SK-N-SH (cell line): ENCODE measurements around the gene ASIC1. TPM values are rescaled to one million over a fixed set of nuclear protein-coding genes. Genes with fewer than 3 reads are reported as not detected.

ENCODE experiments used
- CTCF ChIA-PET: fragments of 300-600, 350-600 bp; formaldehyde crosslinking; extraction: SDS; loops from one replicate; lab custom pipeline; 2021; lab: Yijun Ruan, JAX
- POLR2A ChIA-PET: fragments of 350-600 bp; sonication (Branson Sonifier 250); formaldehyde crosslinking; extraction: SDS; loops from one replicate; lab custom pipeline; 2020; ENCODE audit warnings: antibody characterized with exemption, inconsistent platforms; lab: Yijun Ruan, JAX
- DNase-seq: peaks from one replicate; pipeline ENCODE4 v3.0.0; 2012
- H2AFZ ChIP-seq: fragments of 200-600 bp; sonication (generic); 2 replicates; pipeline ENCODE4 v1.8.1; 2016; ENCODE audit warnings: antibody characterized with exemption, mild to moderate bottlenecking, low read depth
- H3F3A ChIP-seq: fragments of 200-600 bp; sonication (generic); replicated peaks from 2 replicates; pipeline ENCODE3; 2016; ENCODE audit warnings: antibody characterized with exemption, mild to moderate bottlenecking; ENCODE audit not compliant: insufficient read depth
- H3K27ac ChIP-seq, 2 experiments: fragments of 200-500 bp in 1 of 2; fragments of 200-600 bp in 1 of 2; sonication (Bioruptor generic) in 1 of 2; sonication (generic), shearing (Covaris generic) in 1 of 2; 2 replicates each; pipeline versions ENCODE4 v1.5.1 to v1.6.1; 2014 to 2016; ENCODE audit warnings: low read depth in 2 of 2, inconsistent platforms in 1 of 2, low read length in 1 of 2, mild to moderate bottlenecking in 1 of 2, mixed read lengths in 1 of 2
- H3K27me3 ChIP-seq: fragments of 200-600 bp; sonication (generic), shearing (Covaris generic); 2 replicates; pipeline ENCODE4 v1.6.1; 2016; ENCODE audit warnings: mixed run types; ENCODE audit not compliant: insufficient read depth
- H3K36me3 ChIP-seq, 2 experiments: fragments of 200-500 bp in 1 of 2; fragments of 200-600 bp in 1 of 2; sonication (Bioruptor generic) in 1 of 2; sonication (generic) in 1 of 2; replicated peaks in 1 of 2; 2 replicates each; pipeline versions ENCODE3 to v1.5.1; 2014 to 2016; ENCODE audit warnings: low read length in 1 of 2, mild to moderate bottlenecking in 1 of 2; ENCODE audit not compliant: insufficient read depth in 2 of 2, control insufficient read depth in 1 of 2
- H3K4me1 ChIP-seq, 2 experiments: fragments of 200-500 bp in 1 of 2; fragments of 200-600 bp in 1 of 2; sonication (Bioruptor generic) in 1 of 2; sonication (generic), shearing (Covaris generic) in 1 of 2; 2 replicates each; pipeline versions ENCODE4 v1.5.1 to v1.6.1; 2014 to 2016; ENCODE audit warnings: low read depth in 1 of 2, low read length in 1 of 2, mixed run types in 1 of 2; ENCODE audit not compliant: insufficient read depth in 2 of 2, control insufficient read depth in 1 of 2
- H3K4me2 ChIP-seq: fragments of 200-600 bp; sonication (generic), shearing (Covaris generic); 2 replicates; pipeline ENCODE4 v1.6.1; 2017; ENCODE audit warnings: mixed run types
- H3K4me3 ChIP-seq, 2 experiments: fragments of 200-500 bp in 1 of 2; fragments of 200-600 bp in 1 of 2; sonication (Bioruptor generic) in 1 of 2; sonication (generic), shearing (Covaris generic) in 1 of 2; 2 replicates each; pipeline versions ENCODE4 v1.5.1 to v1.8.1; 2014 to 2016; ENCODE audit warnings: low read depth in 2 of 2, inconsistent platforms in 1 of 2, low read length in 1 of 2, mild to moderate bottlenecking in 1 of 2, mixed read lengths in 1 of 2, moderate library complexity in 1 of 2
- H3K79me2 ChIP-seq: fragments of 200-600 bp; sonication (generic); 2 replicates; pipeline ENCODE4 v1.8.1; 2017; ENCODE audit warnings: mild to moderate bottlenecking; ENCODE audit not compliant: insufficient read depth
- H3K9ac ChIP-seq: fragments of 200-600 bp; sonication (generic); 2 replicates; pipeline ENCODE4 v1.6.1; 2017; ENCODE audit warnings: mixed run types
- H3K9me2 ChIP-seq: fragments of 200-600 bp; sonication (generic); 2 replicates; pipeline ENCODE4 v1.6.1; 2017; ENCODE audit warnings: mixed run types
- H3K9me3 ChIP-seq: fragments of 200-600 bp; sonication (generic); 2 replicates; pipeline ENCODE4 v1.6.1; 2017; ENCODE audit warnings: mixed run types, mild to moderate bottlenecking, moderate library complexity
- H4K20me1 ChIP-seq: fragments of 200-600 bp; sonication (generic); 2 replicates; pipeline ENCODE4 v1.6.1; 2017; ENCODE audit warnings: mild to moderate bottlenecking, mixed run types; ENCODE audit not compliant: insufficient read depth
- EP300 ChIP-seq, 2 experiments: IDR thresholded peaks; 2 replicates each; pipeline versions ENCODE4 v1.4.0 to v1.6.1; 2012; ENCODE audit warnings: borderline replicate concordance in 1 of 2, low read depth in 1 of 2, low read length in 1 of 2
- FOXJ3 ChIP-seq: sonication (generic); formaldehyde crosslinking; IDR thresholded peaks from 2 replicates; pipeline ENCODE4 v1.5.1; 2020; ENCODE audit warnings: mild to moderate bottlenecking, missing genetic modification reagents
- GABPA ChIP-seq: IDR thresholded peaks from 2 replicates; pipeline ENCODE4 v1.4.0; 2012; ENCODE audit warnings: low read depth, mild to moderate bottlenecking
- RCOR1 ChIP-seq: fragments of 150-350 bp; IDR thresholded peaks from 2 replicates; pipeline ENCODE4 v1.6.1; 2017; ENCODE audit warnings: antibody characterized with exemption, low read length
- RFX5 ChIP-seq: IDR thresholded peaks from 2 replicates; pipeline ENCODE4 v1.6.1; 2012; ENCODE audit warnings: mild to moderate bottlenecking, improper control_type of control experiment, low read length
- SMC3 ChIP-seq: IDR thresholded peaks from 2 replicates; pipeline ENCODE4 v1.6.1; 2012; ENCODE audit warnings: low read depth, low read length, improper control_type of control experiment
- WGBS: methylation state at CpG from one replicate; pipeline ENCODE4 v1.1.6; 2017; ENCODE audit warnings: low lambda C conversion rate; 5-methylcytosine and 5-hydroxymethylcytosine counted together
- polyA plus RNA-seq, 3 experiments: library from polyadenylated mRNA; depleted of rRNA; stranded (reverse); fragments of >200 nt; gene quantifications; 2 replicates each; pipeline ENCODE4 v1.2.3, GENCODE V29; 2012
- TF ChIP-seq, protein P1 (sequence below): IDR thresholded peaks from 2 replicates; pipeline ENCODE4; 2012
- TF ChIP-seq, protein P2 (sequence below): fragments of 150-350 bp; IDR thresholded peaks from 2 replicates; pipeline ENCODE4 v1.6.1; 2017; ENCODE audit warnings: antibody characterized with exemption, low read length, low read depth, borderline replicate concordance
- TF ChIP-seq, protein P3 (sequence below): fragments of 200-600 bp; sonication (generic); IDR thresholded peaks from 2 replicates; pipeline ENCODE4 v1.6.1; 2017; ENCODE audit warnings: antibody characterized with exemption, mild to moderate bottlenecking, moderate library complexity
- TF ChIP-seq, protein P4 (sequence below): IDR thresholded peaks from 2 replicates; pipeline ENCODE4 v1.4.0; 2012; ENCODE audit warnings: low read depth
- TF ChIP-seq, protein P5 (sequence below): IDR thresholded peaks from 2 replicates; pipeline ENCODE4 v1.4.0; 2012; ENCODE audit warnings: low read depth, borderline replicate concordance

Gene ASIC1
- polyA plus RNA-seq, 1 of the 3 experiments (the other 2 are of a cell fraction) = 28.4 TPM

DNA sequence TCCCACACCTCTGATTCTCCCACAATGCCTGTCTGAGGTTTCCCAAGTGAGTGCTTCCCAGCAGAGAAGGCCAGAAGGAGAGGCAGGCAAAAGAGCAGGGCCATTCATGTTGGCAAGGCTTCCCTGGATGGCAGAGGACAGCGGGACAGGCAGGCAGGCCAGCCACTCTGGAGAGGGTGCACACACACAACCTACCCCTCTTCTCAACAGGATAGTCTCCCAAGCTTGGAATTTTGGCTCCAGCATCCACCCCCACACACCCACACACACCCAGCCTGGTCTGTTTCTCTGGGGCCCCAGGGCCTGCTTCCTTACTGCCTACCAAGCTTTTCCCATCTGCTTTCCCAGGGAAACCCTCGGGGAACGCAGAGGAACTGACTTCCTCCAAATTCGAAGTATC lies 16.7 kb upstream of the ASIC1 start:
- Histone ChIP-seq H4K20me1 (no peaks in the 10 kb centered on the region), H3K4me1 (peaks cover 0 to 3% of the 10 kb centered on the region in 2 experiments; a peak in 1 of 4 replicates), H3K9me3 (no peaks in the 10 kb centered on the region)
- POLR2A ChIA-PET = no interaction called here
- CTCF ChIA-PET = interaction anchor here (1.1 to 10.5 kb wide), 6 partner anchors 14 to 74 kb away, joined by 4 to 110 read pairs (median 43); partner anchors contain the start of gene SMARCD1
- WGBS = 55% methylated on average over 4 of the region's 4 CpGs
- TF ChIP-seq SMC3 (no peak), FOXJ3 (CRISPR knock-in tag) (no peak), GABPA (no peak), EP300 (IDR thresholded peaks at IDR 0.05; ENCODE audit: borderline replicate concordance in 1 of 2, low read depth in 1 of 2, low read length in 1 of 2) (no peak), RCOR1 (no peak), RFX5 (no peak)
- TF ChIP-seq, protein P1, sequence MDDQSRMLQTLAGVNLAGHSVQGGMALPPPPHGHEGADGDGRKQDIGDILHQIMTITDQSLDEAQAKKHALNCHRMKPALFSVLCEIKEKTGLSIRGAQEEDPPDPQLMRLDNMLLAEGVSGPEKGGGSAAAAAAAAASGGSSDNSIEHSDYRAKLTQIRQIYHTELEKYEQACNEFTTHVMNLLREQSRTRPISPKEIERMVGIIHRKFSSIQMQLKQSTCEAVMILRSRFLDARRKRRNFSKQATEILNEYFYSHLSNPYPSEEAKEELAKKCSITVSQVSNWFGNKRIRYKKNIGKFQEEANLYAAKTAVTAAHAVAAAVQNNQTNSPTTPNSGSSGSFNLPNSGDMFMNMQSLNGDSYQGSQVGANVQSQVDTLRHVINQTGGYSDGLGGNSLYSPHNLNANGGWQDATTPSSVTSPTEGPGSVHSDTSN = no peak
- TF ChIP-seq, protein P2, sequence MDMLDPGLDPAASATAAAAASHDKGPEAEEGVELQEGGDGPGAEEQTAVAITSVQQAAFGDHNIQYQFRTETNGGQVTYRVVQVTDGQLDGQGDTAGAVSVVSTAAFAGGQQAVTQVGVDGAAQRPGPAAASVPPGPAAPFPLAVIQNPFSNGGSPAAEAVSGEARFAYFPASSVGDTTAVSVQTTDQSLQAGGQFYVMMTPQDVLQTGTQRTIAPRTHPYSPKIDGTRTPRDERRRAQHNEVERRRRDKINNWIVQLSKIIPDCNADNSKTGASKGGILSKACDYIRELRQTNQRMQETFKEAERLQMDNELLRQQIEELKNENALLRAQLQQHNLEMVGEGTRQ = no peak
- TF ChIP-seq, protein P3, sequence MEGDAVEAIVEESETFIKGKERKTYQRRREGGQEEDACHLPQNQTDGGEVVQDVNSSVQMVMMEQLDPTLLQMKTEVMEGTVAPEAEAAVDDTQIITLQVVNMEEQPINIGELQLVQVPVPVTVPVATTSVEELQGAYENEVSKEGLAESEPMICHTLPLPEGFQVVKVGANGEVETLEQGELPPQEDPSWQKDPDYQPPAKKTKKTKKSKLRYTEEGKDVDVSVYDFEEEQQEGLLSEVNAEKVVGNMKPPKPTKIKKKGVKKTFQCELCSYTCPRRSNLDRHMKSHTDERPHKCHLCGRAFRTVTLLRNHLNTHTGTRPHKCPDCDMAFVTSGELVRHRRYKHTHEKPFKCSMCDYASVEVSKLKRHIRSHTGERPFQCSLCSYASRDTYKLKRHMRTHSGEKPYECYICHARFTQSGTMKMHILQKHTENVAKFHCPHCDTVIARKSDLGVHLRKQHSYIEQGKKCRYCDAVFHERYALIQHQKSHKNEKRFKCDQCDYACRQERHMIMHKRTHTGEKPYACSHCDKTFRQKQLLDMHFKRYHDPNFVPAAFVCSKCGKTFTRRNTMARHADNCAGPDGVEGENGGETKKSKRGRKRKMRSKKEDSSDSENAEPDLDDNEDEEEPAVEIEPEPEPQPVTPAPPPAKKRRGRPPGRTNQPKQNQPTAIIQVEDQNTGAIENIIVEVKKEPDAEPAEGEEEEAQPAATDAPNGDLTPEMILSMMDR = no peak
- TF ChIP-seq, protein P4, sequence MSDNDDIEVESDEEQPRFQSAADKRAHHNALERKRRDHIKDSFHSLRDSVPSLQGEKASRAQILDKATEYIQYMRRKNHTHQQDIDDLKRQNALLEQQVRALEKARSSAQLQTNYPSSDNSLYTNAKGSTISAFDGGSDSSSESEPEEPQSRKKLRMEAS = no peak
- TF ChIP-seq, protein P5, sequence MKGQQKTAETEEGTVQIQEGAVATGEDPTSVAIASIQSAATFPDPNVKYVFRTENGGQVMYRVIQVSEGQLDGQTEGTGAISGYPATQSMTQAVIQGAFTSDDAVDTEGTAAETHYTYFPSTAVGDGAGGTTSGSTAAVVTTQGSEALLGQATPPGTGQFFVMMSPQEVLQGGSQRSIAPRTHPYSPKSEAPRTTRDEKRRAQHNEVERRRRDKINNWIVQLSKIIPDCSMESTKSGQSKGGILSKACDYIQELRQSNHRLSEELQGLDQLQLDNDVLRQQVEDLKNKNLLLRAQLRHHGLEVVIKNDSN = no peak
- TF ChIP-seq, all 33 proteins: peak for 0
- no peak for DNase-seq
- no peaks in the 10 kb centered on the region for H3F3A ChIP-seq
- no peak overlapping the region for H2AFZ ChIP-seq
- H3K4me3 ChIP-seq = no peak overlapping the region
- H3K9me2 ChIP-seq = no peaks in the 10 kb centered on the region
- no peaks in the 10 kb centered on the region for H3K27me3 ChIP-seq
- no peak overlapping the region for H3K9ac ChIP-seq
- no peak overlapping the region for H3K4me2 ChIP-seq
- H3K79me2 ChIP-seq = no peaks in the 10 kb centered on the region
- no peaks in the 10 kb centered on the region for H3K36me3 ChIP-seq
- H3K27ac ChIP-seq = no peak overlapping the region
